K562 (cell line): ENCODE data around the gene TFF1. TPM values are rescaled to one million over a fixed set of nuclear protein-coding genes. Genes with fewer than 3 reads are reported as not detected.

Experiments
- ATAC-seq: fragments of 200-7000 bp; cut with Tn5 transposase; 3 replicates; pipeline ENCODE4 v1.9.1; 2020; ENCODE audit warnings: moderate library complexity
- BruUV-seq: library from RNA; stranded (reverse); fragments of 400-500 nt; replicated peaks from 2 replicates; lab custom pipeline; 2021; lab: Mats Ljungman, UMichigan
- CTCF ChIA-PET: fragments of 300-600 bp; formaldehyde crosslinking; extraction: SDS; loops from one replicate; lab custom pipeline; 2021; ENCODE audit warnings: low intra/inter-chr PET ratio; lab: Yijun Ruan, JAX
- POLR2A ChIA-PET: fragments of 300-600, 350-650 bp; sonication (Branson Sonifier 250); formaldehyde crosslinking; extraction: SDS; loops from one replicate; lab custom pipeline; 2021; ENCODE audit warnings: antibody characterized with exemption, inconsistent platforms; lab: Yijun Ruan, JAX
- DNase-seq, 4 experiments: peaks; one replicate each; pipeline versions ENCODE4 v3.0.0 to v3.0.0-alpha.2; 2011 to 2018; ENCODE audit warnings: low spot score in 3 of 4, mixed read lengths in 3 of 4; ENCODE audit errors: extremely low read depth in 1 of 4
- FAIRE-seq: peaks from 2 replicates; lab custom pipeline; 2011; peaks lifted over from hg19 to GRCh38; lab: Jason Lieb, UNC
- H2AFZ ChIP-seq: 2 replicates; pipeline ENCODE4 v1.6.0; 2011; ENCODE audit warnings: low read depth, low read length, control low read depth, inconsistent platforms
- H3K27ac ChIP-seq: fragments of 200-600 bp; 3 replicates; pipeline ENCODE4 v1.8.0; 2011; ENCODE audit warnings: low read depth, mild to moderate bottlenecking, control low read depth, inconsistent platforms, low read length, moderate library complexity, mixed read lengths; ENCODE audit errors: extremely low read depth
- H3K27me3 ChIP-seq, 2 experiments: fragments of 300-600 bp in 1 of 2; 2 replicates in 1 of 2; 3 replicates in 1 of 2; pipeline versions ENCODE4 v1.6.0 to v1.8.0; 2011; ENCODE audit warnings: inconsistent platforms in 2 of 2, low read length in 2 of 2, mild to moderate bottlenecking in 1 of 2, mixed read lengths in 1 of 2, moderate library complexity in 1 of 2; ENCODE audit not compliant: control insufficient read depth in 2 of 2, insufficient read depth in 2 of 2
- H3K36me3 ChIP-seq: fragments of 300-600 bp; 3 replicates; pipeline ENCODE4 v1.8.0; 2011; ENCODE audit warnings: mild to moderate bottlenecking, low read length, inconsistent platforms; ENCODE audit not compliant: control insufficient read depth, insufficient read depth
- H3K4me1 ChIP-seq, 2 experiments: fragments of 200-600 bp in 1 of 2; replicated peaks in 1 of 2; 2 replicates in 1 of 2; 3 replicates in 1 of 2; pipeline versions ENCODE4 v1.5.1 to v1.8.0; 2011; ENCODE audit warnings: inconsistent platforms in 2 of 2, low read length in 2 of 2, mild to moderate bottlenecking in 1 of 2, mixed read lengths in 1 of 2, moderate library complexity in 1 of 2; ENCODE audit not compliant: control insufficient read depth in 2 of 2, insufficient read depth in 2 of 2
- H3K4me2 ChIP-seq: 2 replicates; pipeline ENCODE4 v1.6.1; 2011; ENCODE audit warnings: low read length, control low read depth, inconsistent platforms, mixed read lengths; ENCODE audit not compliant: insufficient read depth
- H3K4me3 ChIP-seq: fragments of 200-600 bp; sonication (generic), shearing (Covaris generic); 2 replicates; pipeline ENCODE4 v1.5.1; 2016; ENCODE audit warnings: control low read depth, inconsistent platforms
- H3K79me2 ChIP-seq: fragments of 200-600 bp; 3 replicates; pipeline ENCODE4 v1.8.0; 2011; ENCODE audit warnings: low read length, inconsistent platforms; ENCODE audit not compliant: control insufficient read depth, insufficient read depth
- H3K9ac ChIP-seq, 2 experiments: 2 replicates each; pipeline versions ENCODE4 v1.6.0 to v1.6.1; 2011; ENCODE audit warnings: low read depth in 2 of 2, low read length in 2 of 2, control low read depth in 1 of 2, inconsistent platforms in 1 of 2, mild to moderate bottlenecking in 1 of 2, mixed read lengths in 1 of 2; ENCODE audit not compliant: insufficient read depth in 1 of 2
- H3K9me1 ChIP-seq: one replicate; pipeline ENCODE4 v1.6.0; 2011; ENCODE audit warnings: inconsistent platforms, mild to moderate bottlenecking, low read length, moderate library complexity; ENCODE audit not compliant: control insufficient read depth, insufficient read depth
- H3K9me3 ChIP-seq: replicated peaks from 2 replicates; pipeline ENCODE4 v1.5.1; 2011; ENCODE audit warnings: low read depth, low read length, inconsistent platforms; ENCODE audit not compliant: control insufficient read depth, insufficient read depth
- H4K20me1 ChIP-seq: replicated peaks from 2 replicates; pipeline ENCODE4 v1.6.1; 2011; ENCODE audit warnings: low read length, inconsistent platforms, mixed read lengths; ENCODE audit not compliant: control insufficient read depth, insufficient read depth
- ARNT ChIP-seq, 2 experiments: fragments of 450-650 bp; IDR thresholded peaks; 2 replicates each; pipeline ENCODE4 v1.6.1; 2016; ENCODE audit warnings: mild to moderate bottlenecking in 1 of 2
- CC2D1A ChIP-seq: fragments of 450-650 bp; IDR thresholded peaks from 2 replicates; pipeline ENCODE4 v1.6.1; 2017; ENCODE audit warnings: mild to moderate bottlenecking
- E2F4 ChIP-seq: sonication (generic); formaldehyde crosslinking; IDR thresholded peaks from 2 replicates; pipeline ENCODE4 v1.8.0; 2022; ENCODE audit warnings: mild to moderate bottlenecking, low read depth, missing genetic modification reagents
- EHMT2 ChIP-seq: fragments of 450-650 bp; IDR thresholded peaks from 2 replicates; pipeline ENCODE4 v1.6.1; 2018; ENCODE audit warnings: antibody characterized with exemption
- JUND ChIP-seq, 2 experiments: IDR thresholded peaks; 2 replicates in 1 of 2; 3 replicates in 1 of 2; pipeline ENCODE4 v1.6.1; 2011; ENCODE audit warnings: borderline replicate concordance in 2 of 2, low read depth in 2 of 2, low read length in 2 of 2, improper control_type of control experiment in 1 of 2, missing biosample characterization in 1 of 2, missing genetic modification characterization in 1 of 2, missing genetic modification reagents in 1 of 2
- KDM1A ChIP-seq, 2 experiments: fragments of 450-650 bp; IDR thresholded peaks; 2 replicates each; pipeline ENCODE4 v1.6.1; 2016; ENCODE audit warnings: mild to moderate bottlenecking in 2 of 2
- KDM4B ChIP-seq, 2 experiments: fragments of 450-650 bp in 1 of 2; sonication (generic) in 1 of 2; IDR thresholded peaks; 2 replicates each; pipeline ENCODE4 v1.6.1; 2016 to 2017; ENCODE audit warnings: borderline replicate concordance in 2 of 2, antibody characterized with exemption in 1 of 2, low read depth in 1 of 2, mild to moderate bottlenecking in 1 of 2
- MEIS2 ChIP-seq: fragments of 450-650 bp; IDR thresholded peaks from 2 replicates; pipeline ENCODE4 v1.6.1; 2014; ENCODE audit warnings: mild to moderate bottlenecking; ENCODE audit not compliant: partially characterized antibody
- MTA3 ChIP-seq: fragments of 450-650 bp; formaldehyde crosslinking; IDR thresholded peaks from 2 replicates; pipeline ENCODE4 v1.6.1; 2017; ENCODE audit warnings: mild to moderate bottlenecking, borderline replicate concordance
- PML ChIP-seq: IDR thresholded peaks from 2 replicates; pipeline ENCODE4 v1.6.1; 2012; ENCODE audit warnings: low read length, inconsistent platforms
- STAT5B ChIP-seq: fragments of 250-450 bp; sonication (Bioruptor Pico); IDR thresholded peaks from 2 replicates; pipeline ENCODE4 v1.8.0; 2021; ENCODE audit warnings: mild to moderate bottlenecking, inconsistent platforms
- TCF7 ChIP-seq: sonication (generic); IDR thresholded peaks from 2 replicates; pipeline ENCODE4 v1.6.1; 2016; ENCODE audit warnings: antibody characterized with exemption, borderline replicate concordance
- TEAD4 ChIP-seq, 2 experiments: sonication (generic) in 1 of 2; formaldehyde crosslinking in 1 of 2; IDR thresholded peaks; 2 replicates each; pipeline versions ENCODE4 v1.6.1 to v1.8.0; 2012 to 2022; ENCODE audit warnings: borderline replicate concordance in 1 of 2, inconsistent platforms in 1 of 2, low read length in 1 of 2, mild to moderate bottlenecking in 1 of 2, missing genetic modification reagents in 1 of 2
- ZFX ChIP-seq: sonication (generic); formaldehyde crosslinking; IDR thresholded peaks from 2 replicates; pipeline ENCODE4 v1.8.0; 2022; ENCODE audit warnings: mild to moderate bottlenecking, missing genetic modification reagents, moderate library complexity
- ZNF609 ChIP-seq: sonication (generic); formaldehyde crosslinking; IDR thresholded peaks from 2 replicates; pipeline ENCODE4 v1.8.1; 2023; ENCODE audit warnings: missing genetic modification reagents, mild to moderate bottlenecking, borderline replicate concordance
- ZNF830 ChIP-seq: fragments of 250-450 bp; sonication (Bioruptor Pico); IDR thresholded peaks from 2 replicates; pipeline ENCODE4 v1.5.0; 2021; ENCODE audit warnings: mild to moderate bottlenecking
- WGBS: fragments of 100-300 bp; shearing (Covaris generic); methylation state at CpG from one replicate; pipeline ENCODE4 v1.1.6; 2016; ENCODE audit warnings: low coverage, mixed read lengths; ENCODE audit not compliant: insufficient coverage; ENCODE audit errors: missing lambda C conversion rate; 5-methylcytosine and 5-hydroxymethylcytosine counted together
- in situ Hi-C: fragments of 300-500 bp; cut with MboI; formaldehyde crosslinking; loops from 4 replicates; pipeline ENCODE4 v1.15.0; 2018; ENCODE audit warnings: inconsistent platforms, mixed read lengths
- intact Hi-C: fragments of 100-400 bp; cut with micrococcal nuclease; formaldehyde crosslinking; loops from 2 replicates; pipeline ENCODE4 v1.14.2; 2022
- polyA plus RNA-seq, 8 experiments: library from polyadenylated mRNA; depleted of rRNA in 4 of 8; stranded (reverse) in 5 of 8; unstranded in 3 of 8; fragments of >200 nt; fragmentation: Nextera tagmentation in 2 of 8; fragmentation: Illumina TruSeq in 1 of 8; extraction: Ambion mirVana in 2 of 8; extraction: Trizol in 1 of 8; gene quantifications; 2 replicates each; pipeline versions ENCODE4 v1.2.1 to v1.2.3, GENCODE V29; 2011 to 2014; ENCODE audit warnings: inconsistent platforms in 1 of 8, missing spikeins in 1 of 8
- total RNA-seq, 7 experiments: library from RNA; depleted of rRNA in 6 of 7; stranded (reverse); fragments of >200 nt in 6 of 7; fragmentation: Illumina TruSeq in 2 of 7; extraction: Trizol in 2 of 7; gene quantifications; 2 replicates each; pipeline versions ENCODE4 v1.2.1 to v1.2.3, GENCODE V29; 2011 to 2021; ENCODE audit warnings: low replicate concordance in 1 of 7

TFF1 gene
- total and polyA plus RNA-seq, 9 of the 15 experiments (the other 6 are each of a cell fraction or from before 2014, with no cell fraction given) = 0.31 TPM; not detected in 8

- Histone ChIP-seq H4K20me1 (no peaks in the 10 kb centered on the region), H3K36me3 (no peaks in the 10 kb centered on the region), H3K79me2 (no peaks in the 10 kb centered on the region), H3K9me3 (no peaks in the 10 kb centered on the region), H3K9me1 (no peaks in the 10 kb centered on the region), H2AFZ (peak within 1 kb of the TSS; percentile 67), H3K27ac (peak within 1 kb of the TSS; percentile 67), H3K4me3 (peak within 1 kb of the TSS; percentile 2; the same call in 1 of the 2 replicates), H3K4me1 (peaks cover 35 to 37% of the 10 kb centered on the region in 2 experiments), H3K9ac (peak within 1 kb of the TSS; percentile 50 to 86), H3K27me3 (no peaks in the 10 kb centered on the region), H3K4me2 (peak within 1 kb of the TSS; percentile 78)
- BruUV-seq = no TSS peak
- FAIRE-seq = peak; percentile 97
- in situ Hi-C loops (no loop called here), intact Hi-C loops (no loop called here)
- 7% methylated on average over 21 of the region's 21 CpGs for WGBS
- peak; percentile 60 to 89 (median 74) for DNase-seq
- ATAC-seq = peak; percentile 90
- CTCF ChIA-PET = interaction anchor here (0.7 kb wide), 1 partner anchor 25 kb away, joined by 4 read pairs; no protein-coding TSS in a partner anchor
- POLR2A ChIA-PET = interaction anchor here (0.5 to 2.4 kb wide), 11 partner anchors 11 to 327 kb away, joined by 3 to 13 read pairs (median 3); no protein-coding TSS in a partner anchor
- peak; percentile 94 for TF ChIP-seq TCF7
- peak; percentile 89 for TF ChIP-seq PML
- TF ChIP-seq TEAD4 (IDR thresholded peaks at IDR 0.05; ENCODE audit: low read length) = peak; percentile 96
- no peak for TF ChIP-seq TEAD4 (CRISPR knock-in tag; IDR thresholded peaks at IDR 0.05; ENCODE audit: borderline replicate concordance)
- TF ChIP-seq MTA3 = 0 out of 2 replicates have a peak, but pooled peaks have one; percentile 37
- peak; percentile 65 for TF ChIP-seq ZFX (CRISPR knock-in tag)
- no peak for TF ChIP-seq KDM4B (IDR thresholded peaks at IDR 0.05; ENCODE audit: borderline replicate concordance in 2 of 2, low read depth in 1 of 2)
- TF ChIP-seq KDM1A (IDR thresholded peaks at IDR 0.05) = peak; percentile 91 to 93
- TF ChIP-seq ZNF609 = no peak
- peak; percentile 90; the same call in 1 of the 2 replicates for TF ChIP-seq CC2D1A
- TF ChIP-seq ZNF830 (CRISPR knock-in tag) = no peak
- peak; percentile 83 for TF ChIP-seq EHMT2
- peak; percentile 59 for TF ChIP-seq MEIS2
- TF ChIP-seq STAT5B = no peak
- peak; percentile 41; the same call in 1 of the 2 replicates for TF ChIP-seq E2F4
- TF ChIP-seq JUND (IDR thresholded peaks at IDR 0.05; ENCODE audit: borderline replicate concordance, low read depth, low read length) = 0 out of 2 replicates have a peak, but pooled peaks have one; percentile 34
- TF ChIP-seq JUND (tag; IDR thresholded peaks at IDR 0.05; ENCODE audit: borderline replicate concordance, low read depth, low read length) = peak; percentile 22; the same call in 2 of the 3 replicates
- TF ChIP-seq ARNT (IDR thresholded peaks at IDR 0.05) = 0 out of 4 replicates have a peak, but pooled peaks have one; percentile 29 to 64
Measured at GRCh38 chr21:42403611-42404231, 37.4 kb upstream of the TFF1 start, which contains the start of gene UBASH3A. UBASH3A (plus strand) TSS chr21:42403902; CDS start chr21:42403946, 44 bp downstream.
